ENCODE measurements around the gene CAPN15. TPM values are rescaled to one million over a fixed set of nuclear protein-coding genes. Genes with fewer than 3 reads are reported as not detected.

Gene CAPN15
- total RNA-seq, 4 donors from 2014 or later, result 59.9 to 86.4 (median 75.2) TPM

DNA sequence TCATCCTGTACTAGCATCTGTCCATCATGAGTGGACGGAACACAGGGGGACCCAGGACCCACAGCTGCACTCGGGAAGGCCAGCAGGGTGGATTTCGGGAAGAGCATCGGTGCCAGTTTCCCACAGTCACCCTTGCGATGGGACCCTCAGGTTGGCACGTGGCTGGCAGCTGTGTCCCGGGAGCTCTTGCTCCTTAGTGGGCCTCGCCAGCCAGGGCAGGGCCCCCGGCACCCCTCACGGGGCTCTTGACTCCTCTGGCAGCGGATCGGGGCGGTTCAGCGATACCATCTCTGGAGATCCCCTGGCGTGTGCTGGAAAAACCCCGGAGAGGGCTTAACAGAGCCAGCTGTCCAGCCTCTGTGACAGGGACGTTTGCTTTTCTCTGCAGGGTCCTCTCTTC is 9.2 kb downstream of the CAPN15 start:
- H3K27me3 ChIP-seq, result no peaks in the 10 kb centered on the region
- no peak overlapping the region for H3K27ac ChIP-seq
- DNase-seq (ENCODE audit: low spot score in 2 of 2), result no peak
- TF ChIP-seq EP300 (IDR thresholded peaks at IDR 0.05) (no peak), POLR2A (IDR thresholded peaks at IDR 0.05) (no peak), POLR2AphosphoS5 (IDR thresholded peaks at IDR 0.05) (no peak)
- TF ChIP-seq, protein P1, sequence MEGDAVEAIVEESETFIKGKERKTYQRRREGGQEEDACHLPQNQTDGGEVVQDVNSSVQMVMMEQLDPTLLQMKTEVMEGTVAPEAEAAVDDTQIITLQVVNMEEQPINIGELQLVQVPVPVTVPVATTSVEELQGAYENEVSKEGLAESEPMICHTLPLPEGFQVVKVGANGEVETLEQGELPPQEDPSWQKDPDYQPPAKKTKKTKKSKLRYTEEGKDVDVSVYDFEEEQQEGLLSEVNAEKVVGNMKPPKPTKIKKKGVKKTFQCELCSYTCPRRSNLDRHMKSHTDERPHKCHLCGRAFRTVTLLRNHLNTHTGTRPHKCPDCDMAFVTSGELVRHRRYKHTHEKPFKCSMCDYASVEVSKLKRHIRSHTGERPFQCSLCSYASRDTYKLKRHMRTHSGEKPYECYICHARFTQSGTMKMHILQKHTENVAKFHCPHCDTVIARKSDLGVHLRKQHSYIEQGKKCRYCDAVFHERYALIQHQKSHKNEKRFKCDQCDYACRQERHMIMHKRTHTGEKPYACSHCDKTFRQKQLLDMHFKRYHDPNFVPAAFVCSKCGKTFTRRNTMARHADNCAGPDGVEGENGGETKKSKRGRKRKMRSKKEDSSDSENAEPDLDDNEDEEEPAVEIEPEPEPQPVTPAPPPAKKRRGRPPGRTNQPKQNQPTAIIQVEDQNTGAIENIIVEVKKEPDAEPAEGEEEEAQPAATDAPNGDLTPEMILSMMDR (IDR thresholded peaks at IDR 0.05), result no peak
- H3K4me1 ChIP-seq, result peaks cover 27% of the 10 kb centered on the region
- 64% methylated on average over 3 of the region's 17 CpGs for WGBS
- no peaks in the 10 kb centered on the region for H3K9me3 ChIP-seq
- peaks cover 35% of the 10 kb centered on the region for H3K36me3 ChIP-seq
- no peak overlapping the region for H3K4me3 ChIP-seq

DNA sequence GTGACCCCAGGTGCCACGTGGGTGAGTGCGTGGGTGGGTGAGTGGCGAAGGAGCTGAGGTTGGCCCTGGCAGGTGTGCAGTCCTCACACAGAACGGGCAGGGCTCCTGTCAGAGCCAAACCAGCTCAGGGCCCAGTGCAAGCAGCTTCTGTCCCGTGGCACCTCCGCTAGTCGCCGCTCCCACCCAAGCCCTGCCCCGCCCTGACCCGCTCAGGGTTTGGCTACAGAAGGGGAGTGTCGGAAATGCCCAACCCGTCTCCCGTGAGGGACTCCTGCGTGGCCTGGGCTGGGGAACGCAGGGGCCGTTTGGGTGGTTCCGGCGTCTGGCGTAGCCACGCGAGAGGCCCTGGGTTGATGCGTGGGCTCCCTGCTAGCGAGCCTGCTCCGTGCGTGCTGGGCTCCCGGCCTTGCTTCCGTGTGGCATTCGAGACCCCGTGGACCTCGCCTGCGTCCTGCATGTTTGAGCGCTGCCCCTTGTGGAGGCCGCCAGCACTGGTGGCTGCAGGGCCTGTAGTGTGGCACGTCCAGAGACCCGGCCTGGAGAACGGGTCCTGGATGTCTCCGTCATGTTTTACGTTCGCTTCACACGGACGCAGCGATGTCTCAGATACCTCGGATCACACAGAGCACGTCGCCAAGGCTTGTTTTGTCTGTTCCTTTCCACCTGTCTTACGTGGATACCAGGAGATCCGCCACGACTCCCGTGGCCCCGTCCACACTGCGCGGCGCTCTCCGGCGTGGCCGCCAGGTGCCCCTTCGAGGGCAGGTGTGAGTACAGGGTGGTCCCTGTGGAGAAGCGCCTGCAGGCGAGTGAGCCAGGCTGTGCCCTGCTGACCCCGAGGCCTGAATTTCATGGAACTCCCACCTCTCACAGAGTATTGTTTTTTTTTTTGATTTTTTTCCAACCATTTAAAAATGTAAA is 10.2 kb downstream of the CAPN15 start:
- H3K27ac ChIP-seq, result no peak overlapping the region
- TF ChIP-seq, protein P1 (IDR thresholded peaks at IDR 0.05), result no peak
- no peak for TF ChIP-seq POLR2AphosphoS5 (IDR thresholded peaks at IDR 0.05)
- TF ChIP-seq POLR2A (IDR thresholded peaks at IDR 0.05), result no peak
- no peak for TF ChIP-seq EP300 (IDR thresholded peaks at IDR 0.05)
- no peak overlapping the region for H3K4me3 ChIP-seq
- DNase-seq (ENCODE audit: low spot score in 2 of 2), result no peak
- H3K9me3 ChIP-seq, result no peaks in the 10 kb centered on the region
- no peaks in the 10 kb centered on the region for H3K27me3 ChIP-seq
- WGBS, result 97% methylated on average over 43 of the region's 60 CpGs
- peaks cover 27% of the 10 kb centered on the region for H3K4me1 ChIP-seq
- peaks cover 35% of the 10 kb centered on the region for H3K36me3 ChIP-seq

DNA sequence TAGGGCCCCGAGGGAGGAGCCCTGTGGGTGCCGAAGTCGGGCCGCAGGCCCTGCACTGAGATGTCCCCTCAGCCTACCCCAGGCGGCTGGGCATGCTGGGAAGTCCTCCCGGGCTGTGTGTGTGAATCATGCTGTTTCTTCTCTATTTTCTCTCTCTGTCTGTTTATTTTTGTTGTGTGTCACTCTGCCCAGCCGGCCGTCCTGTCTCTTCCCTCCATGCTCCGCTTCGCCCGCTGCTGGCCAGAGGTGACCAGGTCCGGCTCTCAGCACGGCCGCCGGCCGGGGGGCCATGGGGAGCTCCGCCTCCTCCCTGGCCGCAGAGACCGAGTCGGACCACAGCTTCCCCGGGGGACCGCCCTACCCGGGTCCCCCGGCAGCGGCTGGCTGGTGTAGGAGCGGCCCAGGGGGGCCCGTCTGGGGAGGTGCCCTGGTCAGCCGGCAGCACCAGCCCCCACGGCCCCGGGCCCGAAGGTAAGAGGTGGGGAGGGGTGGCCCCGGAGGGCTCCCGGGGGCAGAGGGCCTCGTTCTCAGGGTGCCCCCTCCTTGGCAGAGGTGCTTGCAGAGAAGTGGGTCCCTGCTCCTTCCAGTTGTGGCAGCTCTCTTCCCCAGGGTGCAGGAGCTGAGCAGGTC is 12.5 kb downstream of the CAPN15 start:
- H3K4me1 ChIP-seq, result peaks cover 9% of the 10 kb centered on the region
- WGBS, result 88% methylated on average over 31 of the region's 34 CpGs
- peaks cover 35% of the 10 kb centered on the region for H3K36me3 ChIP-seq
- no peak for DNase-seq (ENCODE audit: low spot score in 2 of 2)
- H3K27me3 ChIP-seq, result no peaks in the 10 kb centered on the region
- no peaks in the 10 kb centered on the region for H3K9me3 ChIP-seq
- H3K4me3 ChIP-seq, result no peak overlapping the region
- H3K27ac ChIP-seq, result no peak overlapping the region
- TF ChIP-seq, protein P1 (IDR thresholded peaks at IDR 0.05), result no peak
- TF ChIP-seq POLR2A (IDR thresholded peaks at IDR 0.05), result no peak
- no peak for TF ChIP-seq EP300 (IDR thresholded peaks at IDR 0.05)
- no peak for TF ChIP-seq POLR2AphosphoS5 (IDR thresholded peaks at IDR 0.05)

DNA sequence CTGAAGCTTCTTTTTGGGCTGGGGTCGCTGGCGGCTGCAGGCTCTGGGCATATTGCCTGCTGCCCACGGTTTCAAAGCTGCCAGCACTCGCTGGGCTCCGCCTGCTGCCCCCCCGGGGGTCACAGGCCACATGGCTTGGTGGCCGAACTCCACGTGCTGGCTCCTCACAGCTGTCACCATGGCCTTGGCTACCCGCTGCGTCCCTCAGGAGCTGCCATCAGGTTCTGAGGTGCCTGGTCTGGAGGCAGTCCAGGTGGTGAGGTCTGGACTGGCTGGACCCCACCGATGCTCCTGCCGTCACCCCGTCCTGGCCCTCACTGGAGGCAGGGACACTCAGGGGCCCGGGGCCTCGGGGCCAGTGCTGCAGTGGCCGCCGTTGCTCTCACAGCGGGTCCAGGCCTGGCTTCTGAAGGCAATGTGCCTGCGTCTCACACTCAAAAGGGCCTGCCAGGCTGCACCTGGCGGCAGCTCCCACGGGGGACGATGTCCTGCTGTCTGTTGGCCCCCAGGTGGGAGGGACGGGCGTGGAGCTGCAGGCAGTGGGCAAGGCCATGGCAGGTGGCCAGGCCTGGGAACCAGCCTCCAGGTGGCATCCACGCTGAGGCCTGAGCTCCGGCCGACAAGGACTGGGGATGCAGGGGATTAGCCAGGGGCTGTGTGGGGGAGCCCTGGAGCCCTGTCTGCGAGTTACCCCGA is 13.3 kb downstream of the CAPN15 start:
- TF ChIP-seq POLR2AphosphoS5 (IDR thresholded peaks at IDR 0.05), result no peak
- TF ChIP-seq, protein P1 (IDR thresholded peaks at IDR 0.05), result no peak
- TF ChIP-seq EP300 (IDR thresholded peaks at IDR 0.05), result no peak
- no peak for TF ChIP-seq POLR2A (IDR thresholded peaks at IDR 0.05)
- no peak overlapping the region for H3K4me3 ChIP-seq

More for the DNA sequence above, 13.3 kb downstream of the CAPN15 start:
- 92% methylated on average over 17 of the region's 29 CpGs for WGBS
- Histone ChIP-seq H3K9me3 (no peaks in the 10 kb centered on the region), H3K4me1 (peaks cover 1% of the 10 kb centered on the region), H3K27ac (no peak overlapping the region), H3K36me3 (peaks cover 35% of the 10 kb centered on the region), H3K27me3 (no peaks in the 10 kb centered on the region)
- DNase-seq (ENCODE audit: low spot score in 2 of 2), result no peak

Measured in suprapubic skin (tissue), 4 donors.